IPS-NIHi11 (cell line): ENCODE data around the gene OGFOD3.
A peak's percentile ranks its signal among the peaks of the same experiment; 100 is the strongest.

ENCODE experiments used
- DNase-seq: peaks from one replicate; pipeline ENCODE4 v3.0.0; 2012; ENCODE audit warnings: mixed read lengths, low spot score

The OGFOD3 gene

GRCh38 chr17:82405051-82405450, 13.3 kb downstream of the OGFOD3 start:
- no peak for DNase-seq

GRCh38 chr17:82403662-82404660, 14.4 kb downstream of the OGFOD3 start:
- peak; percentile 12 for DNase-seq

GRCh38 chr17:82402865-82403264, 15.5 kb downstream of the OGFOD3 start:
- DNase-seq = no peak

GRCh38 chr17:82400830-82401229, 17.6 kb downstream of the OGFOD3 start:
- DNase-seq = peak; percentile 9

DNA sequence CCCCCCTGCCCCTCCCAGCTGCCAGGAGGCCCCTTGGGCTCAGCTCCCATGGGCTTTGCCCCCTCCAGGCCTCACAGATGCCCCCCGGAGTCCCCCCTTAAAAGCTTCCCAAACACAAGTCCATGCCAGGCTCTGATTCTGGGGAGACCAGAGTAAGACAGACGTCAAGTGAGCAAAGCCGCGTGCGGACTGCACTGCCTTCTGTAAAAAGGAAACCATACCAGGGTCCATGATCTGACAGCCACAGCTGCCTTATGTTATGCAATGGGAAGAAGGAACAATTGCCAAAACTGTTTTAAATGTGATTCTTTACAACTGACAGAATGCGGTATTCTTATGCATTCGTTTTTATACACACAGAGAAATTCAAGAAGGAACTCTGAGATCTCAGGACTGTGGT, 18.2 kb downstream of the OGFOD3 start:
- DNase-seq = no peak

DNA sequence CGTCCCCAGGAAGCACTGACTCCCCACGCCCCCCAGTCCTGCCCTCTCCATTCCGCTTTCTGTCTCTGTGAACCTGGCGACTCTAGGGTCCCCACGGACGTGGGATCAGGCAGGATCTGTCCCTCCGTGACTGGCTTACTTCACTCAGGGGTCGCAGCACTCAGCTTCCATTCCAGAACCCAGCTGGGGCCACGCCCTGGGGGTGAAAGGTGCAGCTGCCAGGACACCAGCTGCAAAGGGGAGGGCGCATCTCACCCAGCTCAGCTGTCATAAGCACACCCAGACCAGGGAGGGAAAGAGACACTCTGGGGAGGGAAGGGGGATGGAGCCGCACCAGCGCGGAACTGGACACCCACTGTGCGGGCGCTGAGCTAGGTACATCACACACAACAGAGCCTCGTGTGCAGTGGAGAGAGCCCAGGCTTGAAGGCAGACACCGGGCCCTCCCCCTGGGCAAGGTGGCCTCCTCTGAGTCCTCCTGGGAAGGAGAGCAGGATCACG, 18.7 kb downstream of the OGFOD3 start:
- peak; percentile 22 for DNase-seq

- DNase-seq = peak; percentile 28
Observed at GRCh38 chr17:82399041-82399441, 19.3 kb downstream of the OGFOD3 start.

GRCh38 chr17:82397449-82398335, 20.7 kb downstream of the OGFOD3 start:
- DNase-seq = peak; percentile 9

- no peak for DNase-seq
Observed at GRCh38 chr17:82396601-82397435, 21.6 kb downstream of the OGFOD3 start.

- DNase-seq = no peak
Observed at GRCh38 chr17:82394278-82394677, 24.1 kb downstream of the OGFOD3 start.

GRCh38 chr17:82392941-82393340, 25.4 kb downstream of the OGFOD3 start:
- DNase-seq = no peak

DNA sequence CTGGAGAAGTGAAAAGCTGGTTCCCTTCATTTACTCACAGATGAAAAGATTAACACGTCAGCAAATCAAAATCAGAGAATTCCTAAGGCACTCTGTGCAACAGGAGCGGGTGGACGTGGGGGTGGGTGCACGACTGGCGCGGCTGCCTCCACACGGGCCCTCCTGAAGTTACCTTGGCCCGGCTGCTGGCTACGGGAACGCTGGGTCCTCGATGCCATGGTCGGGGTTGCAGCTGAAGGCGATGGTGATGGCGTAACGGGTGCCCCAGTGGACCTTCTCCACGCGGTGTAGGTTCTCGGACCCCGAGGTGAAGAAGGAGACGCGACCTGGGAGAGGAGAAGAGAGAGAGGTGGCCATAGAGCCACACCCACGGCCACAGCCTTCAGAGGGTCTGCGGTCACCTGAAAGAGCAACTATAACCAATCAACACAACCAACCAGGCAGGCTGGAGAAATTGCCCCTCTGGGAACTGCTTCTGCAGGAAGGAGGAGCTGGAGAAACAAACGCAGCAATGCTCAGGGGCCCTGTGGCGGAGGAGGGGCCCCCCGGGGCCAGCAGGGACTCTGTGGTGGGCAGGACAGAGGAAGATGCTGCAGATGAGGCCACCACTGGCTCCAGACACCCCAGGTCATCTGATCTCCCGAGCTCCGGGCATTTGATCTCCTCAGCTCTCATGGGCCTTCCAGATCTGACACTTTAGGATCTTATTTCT, 26.0 kb downstream of the OGFOD3 start:
- DNase-seq = no peak

GRCh38 chr17:82391496-82392066, 26.8 kb downstream of the OGFOD3 start:
- DNase-seq = no peak

- DNase-seq = no peak
Observed at GRCh38 chr17:82390860-82391435, 27.4 kb downstream of the OGFOD3 start.

- no peak for DNase-seq
Observed at GRCh38 chr17:82390015-82390859, 28.1 kb downstream of the OGFOD3 start.

- DNase-seq = no peak
Observed at GRCh38 chr17:82389379-82389778, 29.0 kb downstream of the OGFOD3 start.

DNA sequence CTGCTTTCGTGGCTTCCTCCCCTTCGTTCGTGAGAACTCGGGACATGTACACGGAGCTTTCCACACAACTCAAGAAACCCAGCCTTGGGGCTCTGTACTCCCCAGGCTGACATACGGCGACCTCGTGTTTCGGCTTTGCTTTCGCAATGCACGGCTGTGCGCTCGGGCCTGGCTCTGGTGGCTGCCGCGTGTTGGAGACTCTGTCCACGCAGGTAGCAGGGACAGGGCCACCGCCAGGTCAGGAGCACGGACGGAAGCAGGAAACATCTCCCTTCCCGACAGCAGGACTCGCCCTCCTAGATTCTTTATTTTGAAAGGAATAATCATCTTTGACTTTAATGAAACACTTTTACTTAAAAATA, 29.5 kb downstream of the OGFOD3 start:
- DNase-seq = no peak

GRCh38 chr17:82388223-82388921, 30.0 kb downstream of the OGFOD3 start:
- peak; percentile 78 for DNase-seq

DNA sequence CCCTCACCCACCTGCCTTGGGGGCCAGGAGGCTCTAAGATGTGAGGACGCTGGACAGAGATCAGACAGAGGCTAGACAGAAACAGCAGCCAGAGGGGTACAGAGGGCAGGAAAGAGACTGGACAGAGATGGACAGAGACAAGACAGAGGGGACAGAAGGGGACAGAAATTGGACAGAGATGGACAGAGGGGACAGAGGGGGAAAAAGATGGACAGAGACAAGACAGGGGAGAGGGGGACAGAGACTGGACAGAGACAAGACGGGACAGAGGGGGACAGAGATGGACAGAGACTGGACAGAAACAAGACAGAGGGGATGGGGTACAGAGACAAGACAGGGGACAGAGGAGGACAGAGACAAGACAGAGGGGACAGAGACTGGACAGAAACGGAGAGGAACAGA, 30.7 kb downstream of the OGFOD3 start:
- DNase-seq = no peak
